IPS-20b (cell line): ENCODE results near the gene RUVBL1.

ENCODE experiments used
- H3K27ac ChIP-seq: one replicate; pipeline ENCODE4 v1.5.1; 2013; ENCODE audit warnings: low read length
- H3K27me3 ChIP-seq: 2 replicates; pipeline ENCODE4 v1.6.1; 2013; ENCODE audit warnings: mild to moderate bottlenecking, low read length, inconsistent platforms; ENCODE audit not compliant: insufficient read depth
- H3K36me3 ChIP-seq: 2 replicates; pipeline ENCODE4 v1.6.1; 2013; ENCODE audit warnings: low read depth, mild to moderate bottlenecking, inconsistent platforms, low read length, moderate library complexity; ENCODE audit not compliant: insufficient read depth
- H3K4me1 ChIP-seq: 2 replicates; pipeline ENCODE4 v1.6.1; 2013; ENCODE audit warnings: mild to moderate bottlenecking, control low read depth, inconsistent platforms, low read length, moderate library complexity; ENCODE audit not compliant: insufficient read depth
- H3K4me3 ChIP-seq: 2 replicates; pipeline ENCODE4 v1.5.1; 2013; ENCODE audit warnings: mild to moderate bottlenecking, low read length, inconsistent platforms
- H3K9ac ChIP-seq: 2 replicates; pipeline ENCODE4 v1.6.1; 2013; ENCODE audit warnings: low read depth, mild to moderate bottlenecking, inconsistent platforms, low read length, moderate library complexity
- H3K9me3 ChIP-seq: 2 replicates; pipeline ENCODE4 v1.6.1; 2013; ENCODE audit warnings: mild to moderate bottlenecking, low read depth, low read length, inconsistent platforms; ENCODE audit not compliant: insufficient read depth

The RUVBL1 gene

DNA sequence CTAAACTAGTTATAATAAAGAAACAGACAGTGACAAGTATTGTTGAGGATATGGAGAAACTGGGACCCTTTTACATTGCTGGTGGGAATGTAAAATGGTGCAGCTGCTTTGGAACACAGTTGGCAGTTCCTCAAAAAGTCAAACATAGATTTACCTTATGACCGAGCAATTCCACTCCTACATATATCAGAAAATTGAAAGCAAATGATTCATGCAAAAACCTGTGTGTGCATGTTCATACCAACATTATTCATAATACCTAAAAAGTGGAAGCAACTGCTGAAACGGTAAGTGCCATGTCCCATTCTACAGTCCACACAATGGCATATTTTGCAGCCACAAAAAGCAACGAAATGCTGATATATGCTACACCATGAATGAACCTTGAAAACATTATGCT lies 83.6 kb downstream of the RUVBL1 start:
- Histone ChIP-seq H3K36me3 (no peaks in the 10 kb centered on the region), H3K4me1 (no peaks in the 10 kb centered on the region), H3K4me3 (no peak overlapping the region), H3K9me3 (no peaks in the 10 kb centered on the region), H3K27ac (no peak overlapping the region), H3K27me3 (peaks cover 26% of the 10 kb centered on the region), H3K9ac (no peak overlapping the region)

DNA sequence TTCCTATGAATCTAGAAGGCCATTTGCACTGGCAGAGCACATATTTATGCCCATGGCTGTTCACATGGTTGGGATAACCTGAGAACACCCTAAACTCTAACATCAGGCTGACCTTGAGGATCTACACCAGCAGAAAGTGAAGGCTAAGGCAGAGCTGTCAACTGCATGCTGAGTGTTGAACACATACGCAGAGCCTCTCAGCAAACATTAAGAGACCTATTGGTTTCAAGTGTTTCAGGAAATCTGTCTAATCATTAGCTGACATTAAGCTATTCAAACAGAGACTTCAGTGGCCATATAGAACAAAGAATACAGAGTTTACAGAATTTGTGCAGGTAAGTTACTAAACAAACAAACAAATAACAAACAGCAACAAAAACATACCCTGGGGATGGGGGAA lies 87.5 kb downstream of the RUVBL1 start:
- H3K4me3 ChIP-seq = no peak overlapping the region
- H3K4me1 ChIP-seq = no peaks in the 10 kb centered on the region
- no peak overlapping the region for H3K9ac ChIP-seq
- no peaks in the 10 kb centered on the region for H3K36me3 ChIP-seq
- H3K9me3 ChIP-seq = no peaks in the 10 kb centered on the region
- peaks cover 9% of the 10 kb centered on the region for H3K27me3 ChIP-seq
- H3K27ac ChIP-seq = no peak overlapping the region

DNA sequence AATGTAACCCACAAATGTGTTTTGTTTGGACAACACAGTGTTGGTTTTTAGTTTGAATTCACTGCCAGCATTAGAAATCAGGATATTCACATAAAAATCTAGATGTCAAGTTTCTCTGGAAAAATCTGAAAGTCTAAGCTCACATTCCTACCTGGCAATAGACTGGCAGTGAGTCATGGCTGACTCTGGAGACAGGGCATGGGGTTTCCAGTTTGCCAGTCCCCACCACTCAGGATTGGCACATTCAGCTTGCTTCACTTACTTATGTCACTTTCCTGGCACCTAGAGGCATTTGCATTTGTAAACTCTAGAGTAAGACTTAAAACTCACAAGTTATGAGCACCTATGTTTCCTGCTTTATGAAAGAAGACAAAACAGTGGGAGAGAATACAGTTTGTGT lies 90.5 kb downstream of the RUVBL1 start:
- no peaks in the 10 kb centered on the region for H3K36me3 ChIP-seq
- H3K27me3 ChIP-seq = no peaks in the 10 kb centered on the region
- H3K4me1 ChIP-seq = no peaks in the 10 kb centered on the region
- H3K9me3 ChIP-seq = no peaks in the 10 kb centered on the region
- no peak overlapping the region for H3K4me3 ChIP-seq
- no peak overlapping the region for H3K27ac ChIP-seq
- no peak overlapping the region for H3K9ac ChIP-seq
